Measurements from ENCODE around the gene MARCO. TPM values are rescaled to one million over a fixed set of nuclear protein-coding genes. Genes with fewer than 3 reads are reported as not detected.

MARCO gene
- total RNA-seq, 2 donors from 2014 or later = not detected

GRCh38 chr2:118979152-118979861 is 37.3 kb downstream of the MARCO start:
- Histone ChIP-seq H3K27me3 (ENCODE audit: control insufficient read depth, insufficient read depth, low read length, poor library complexity, severe bottlenecking) (peaks cover 49% of the 10 kb centered on the region), H3K9me3 (ENCODE audit: control insufficient read depth, low read length) (peaks cover 11% of the 10 kb centered on the region), H3K36me3 (ENCODE audit: control insufficient read depth, insufficient read depth, low read length) (no peaks in the 10 kb centered on the region), H3K4me1 (ENCODE audit: control insufficient read depth, insufficient read depth, low read length) (no peaks in the 10 kb centered on the region), H3K9ac (ENCODE audit: extremely low read depth, low read length, poor library complexity, severe bottlenecking) (no peak overlapping the region), H3K27ac (ENCODE audit: low read depth, low read length) (no peak overlapping the region), H3K4me3 (ENCODE audit: low read length) (no peak overlapping the region)
- DNase-seq = no peak
- WGBS, 2 experiments (ENCODE audit: insufficient coverage in 1 of 2, insufficient read length in 1 of 2) = 87 to 90% methylated on average over 3 to 5 of the region's 5 CpGs
- H3K9me3 Mint-ChIP-seq = peaks cover 8% of the 10 kb centered on the region
- H3K27me3 Mint-ChIP-seq (ENCODE audit: insufficient read depth) = peaks cover 89% of the 10 kb centered on the region
- TF ChIP-seq, protein P1, sequence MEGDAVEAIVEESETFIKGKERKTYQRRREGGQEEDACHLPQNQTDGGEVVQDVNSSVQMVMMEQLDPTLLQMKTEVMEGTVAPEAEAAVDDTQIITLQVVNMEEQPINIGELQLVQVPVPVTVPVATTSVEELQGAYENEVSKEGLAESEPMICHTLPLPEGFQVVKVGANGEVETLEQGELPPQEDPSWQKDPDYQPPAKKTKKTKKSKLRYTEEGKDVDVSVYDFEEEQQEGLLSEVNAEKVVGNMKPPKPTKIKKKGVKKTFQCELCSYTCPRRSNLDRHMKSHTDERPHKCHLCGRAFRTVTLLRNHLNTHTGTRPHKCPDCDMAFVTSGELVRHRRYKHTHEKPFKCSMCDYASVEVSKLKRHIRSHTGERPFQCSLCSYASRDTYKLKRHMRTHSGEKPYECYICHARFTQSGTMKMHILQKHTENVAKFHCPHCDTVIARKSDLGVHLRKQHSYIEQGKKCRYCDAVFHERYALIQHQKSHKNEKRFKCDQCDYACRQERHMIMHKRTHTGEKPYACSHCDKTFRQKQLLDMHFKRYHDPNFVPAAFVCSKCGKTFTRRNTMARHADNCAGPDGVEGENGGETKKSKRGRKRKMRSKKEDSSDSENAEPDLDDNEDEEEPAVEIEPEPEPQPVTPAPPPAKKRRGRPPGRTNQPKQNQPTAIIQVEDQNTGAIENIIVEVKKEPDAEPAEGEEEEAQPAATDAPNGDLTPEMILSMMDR (conservative IDR thresholded peaks at IDR 0.05) = no peak
- no peak overlapping the region for H3K27ac Mint-ChIP-seq
- H3K4me1 Mint-ChIP-seq = peaks cover 13% of the 10 kb centered on the region
- H3K4me3 Mint-ChIP-seq = no peak overlapping the region
- H3K36me3 Mint-ChIP-seq (ENCODE audit: low read depth) = no peaks in the 10 kb centered on the region

- H3K27ac Mint-ChIP-seq = no peak overlapping the region
- Histone ChIP-seq H3K36me3 (ENCODE audit: control insufficient read depth, insufficient read depth, low read length) (no peaks in the 10 kb centered on the region), H3K9ac (ENCODE audit: extremely low read depth, low read length, poor library complexity, severe bottlenecking) (no peak overlapping the region), H3K4me1 (ENCODE audit: control insufficient read depth, insufficient read depth, low read length) (no peaks in the 10 kb centered on the region), H3K9me3 (ENCODE audit: control insufficient read depth, low read length) (peaks cover 11% of the 10 kb centered on the region), H3K27me3 (ENCODE audit: control insufficient read depth, insufficient read depth, low read length, poor library complexity, severe bottlenecking) (peaks cover 44% of the 10 kb centered on the region), H3K4me3 (ENCODE audit: low read length) (no peak overlapping the region), H3K27ac (ENCODE audit: low read depth, low read length) (no peak overlapping the region)
- no peaks in the 10 kb centered on the region for H3K36me3 Mint-ChIP-seq (ENCODE audit: low read depth)
- WGBS, 2 experiments (ENCODE audit: insufficient coverage in 1 of 2, insufficient read length in 1 of 2) = 86 to 89% methylated on average over 4 of the region's 4 CpGs
- H3K4me3 Mint-ChIP-seq = no peak overlapping the region
- TF ChIP-seq, protein P1 (conservative IDR thresholded peaks at IDR 0.05) = no peak
- no peak for DNase-seq
- peaks cover 8% of the 10 kb centered on the region for H3K9me3 Mint-ChIP-seq
- H3K4me1 Mint-ChIP-seq = peaks cover 12% of the 10 kb centered on the region
- H3K27me3 Mint-ChIP-seq (ENCODE audit: insufficient read depth) = peaks cover 84% of the 10 kb centered on the region
Measured at GRCh38 chr2:118980022-118980421, 38.0 kb downstream of the MARCO start.

DNA sequence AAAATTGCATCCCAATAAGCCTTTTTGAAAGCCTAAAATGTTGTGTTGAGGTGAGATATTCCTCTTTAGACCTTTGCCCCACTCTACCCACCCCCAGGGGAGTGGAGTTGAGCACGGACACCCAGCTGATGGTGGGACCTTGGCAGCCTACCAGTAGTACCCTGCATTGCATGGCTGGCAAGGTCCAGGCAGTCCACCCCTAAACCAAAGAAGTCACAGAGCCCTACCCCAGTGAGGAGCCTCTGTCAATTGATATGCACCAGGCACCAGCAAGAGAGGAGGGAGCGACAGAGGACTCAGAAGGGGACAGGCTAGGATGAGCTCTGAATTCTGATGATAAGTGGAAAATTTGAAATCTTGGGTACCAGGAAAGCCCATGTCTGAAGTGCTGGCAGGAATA is 38.6 kb downstream of the MARCO start:
- no peaks in the 10 kb centered on the region for H3K36me3 Mint-ChIP-seq (ENCODE audit: low read depth)
- H3K4me3 ChIP-seq (ENCODE audit: low read length) = no peak overlapping the region
- 88 to 90% methylated on average over 1 to 2 of the region's 2 CpGs for WGBS, 2 experiments (ENCODE audit: insufficient coverage in 1 of 2, insufficient read length in 1 of 2)
- peaks cover 42% of the 10 kb centered on the region for H3K27me3 ChIP-seq (ENCODE audit: control insufficient read depth, insufficient read depth, low read length, poor library complexity, severe bottlenecking)
- H3K9me3 ChIP-seq (ENCODE audit: control insufficient read depth, low read length) = peaks cover 11% of the 10 kb centered on the region
- no peaks in the 10 kb centered on the region for H3K4me1 ChIP-seq (ENCODE audit: control insufficient read depth, insufficient read depth, low read length)
- TF ChIP-seq, protein P1 (conservative IDR thresholded peaks at IDR 0.05) = no peak
- no peak overlapping the region for H3K27ac Mint-ChIP-seq
- peaks cover 79% of the 10 kb centered on the region for H3K27me3 Mint-ChIP-seq (ENCODE audit: insufficient read depth)
- no peak for DNase-seq
- H3K27ac ChIP-seq (ENCODE audit: low read depth, low read length) = no peak overlapping the region
- peaks cover 6% of the 10 kb centered on the region for H3K4me1 Mint-ChIP-seq
- H3K9me3 Mint-ChIP-seq = peaks cover 8% of the 10 kb centered on the region
- no peaks in the 10 kb centered on the region for H3K36me3 ChIP-seq (ENCODE audit: control insufficient read depth, insufficient read depth, low read length)
- no peak overlapping the region for H3K9ac ChIP-seq (ENCODE audit: extremely low read depth, low read length, poor library complexity, severe bottlenecking)
- H3K4me3 Mint-ChIP-seq = no peak overlapping the region

Data from endodermal cell (in vitro differentiated cells).